ENCODE results near the gene ATP1A1.

- TF ChIP-seq CTCF (conservative IDR thresholded peaks at IDR 0.05; ENCODE audit: low read depth, low read length) = no peak
- TF ChIP-seq EZH2 (IDR thresholded peaks at IDR 0.05; ENCODE audit: low read length, unreplicated experiment) = no peak
- no peak for TF ChIP-seq EZH2phosphoT487 (IDR thresholded peaks at IDR 0.05; ENCODE audit: borderline replicate concordance, low read length)
Measured at GRCh38 chr1:116350097-116350645, 22.9 kb upstream of the ATP1A1 start.

All from PC-3 (cell line).